ENCODE results near the gene EPB41L5. TPM values are rescaled to one million over a fixed set of nuclear protein-coding genes. Genes with fewer than 3 reads are reported as not detected.

The EPB41L5 gene
- total and polyA plus RNA-seq, 9 of the 15 experiments (the other 6 are each of a cell fraction or from before 2014, with no cell fraction given), result 2.3 to 14.1 (median 8.2) TPM

GRCh38 chr2:120077896-120078295, 65.0 kb downstream of the EPB41L5 start (continued):
- TF ChIP-seq ZBTB40 (IDR thresholded peaks at IDR 0.05), result no peak
- TF ChIP-seq ZBTB40 (CRISPR knock-in tag; IDR thresholded peaks at IDR 0.05), result no peak
- TF ChIP-seq ARHGAP35 (IDR thresholded peaks at IDR 0.05; ENCODE audit: partially characterized antibody), result no peak
- TF ChIP-seq HMG20A (CRISPR knock-in tag; conservative IDR thresholded peaks at IDR 0.05), result no peak
- no peak for TF ChIP-seq PTBP1 (IDR thresholded peaks at IDR 0.05; ENCODE audit: low read depth, low read length)
- no peak for TF ChIP-seq EHMT2 (IDR thresholded peaks at IDR 0.05)
- no peak for TF ChIP-seq SRF (CRISPR knock-in tag; IDR thresholded peaks at IDR 0.05)
